Neural cell (in vitro differentiated cells): ENCODE results near the gene NSL1. TPM values are rescaled to one million over a fixed set of nuclear protein-coding genes. Genes with fewer than 3 reads are reported as not detected.

Experiments used
- H2AFZ ChIP-seq: fragments of 200-600, 300-800 bp; sonication (generic), shearing (Covaris generic); 2 replicates; pipeline ENCODE4 v1.6.0; 2014; ENCODE audit warnings: low read depth, mild to moderate bottlenecking, antibody characterized with exemption, low read length, moderate library complexity
- H3F3A ChIP-seq: fragments of 200-600 bp; shearing (Covaris generic); 2 replicates; pipeline ENCODE4 v1.6.1; 2016; ENCODE audit warnings: mild to moderate bottlenecking, moderate library complexity, mixed read lengths, antibody characterized with exemption, low read length; ENCODE audit not compliant: insufficient read depth, poor library complexity, severe bottlenecking
- H3K27ac ChIP-seq: fragments of 200-600, 300-800 bp; sonication (generic), shearing (Covaris generic); 2 replicates; pipeline ENCODE4 v1.5.1; 2014; ENCODE audit warnings: mild to moderate bottlenecking, low read length, moderate library complexity
- H3K27me3 ChIP-seq: fragments of 300-800, 200-600 bp; sonication (generic), shearing (Covaris generic); 2 replicates; pipeline ENCODE4 v1.6.0; 2014; ENCODE audit warnings: mild to moderate bottlenecking, low read depth, low read length, moderate library complexity; ENCODE audit not compliant: insufficient read depth
- H3K36me3 ChIP-seq: fragments of 300-800, 200-600 bp; sonication (generic), shearing (Covaris generic); 2 replicates; pipeline ENCODE4 v1.5.1; 2014; ENCODE audit warnings: mild to moderate bottlenecking, antibody characterized with exemption, low read length, moderate library complexity; ENCODE audit not compliant: insufficient read depth
- H3K4me2 ChIP-seq: fragments of 300-800, 200-600 bp; sonication (generic), shearing (Covaris generic); 2 replicates; pipeline ENCODE4 v1.6.0; 2014; ENCODE audit warnings: mild to moderate bottlenecking, low read length
- H3K4me3 ChIP-seq: fragments of 300-800, 200-600 bp; sonication (generic), shearing (Covaris generic); 2 replicates; pipeline ENCODE4 v1.5.1; 2014; ENCODE audit warnings: mild to moderate bottlenecking, low read length, moderate library complexity
- H3K79me2 ChIP-seq: fragments of 200-600 bp; shearing (Covaris generic); replicated peaks from 2 replicates; pipeline ENCODE4 v1.6.0; 2014; ENCODE audit warnings: mild to moderate bottlenecking, low read length, moderate library complexity; ENCODE audit not compliant: insufficient read depth
- H3K9ac ChIP-seq: fragments of 300-800, 200-600 bp; sonication (generic), shearing (Covaris generic); 2 replicates; pipeline ENCODE4 v1.6.1; 2016; ENCODE audit warnings: mild to moderate bottlenecking, low read length, mixed read lengths
- H3K9me2 ChIP-seq: fragments of 200-600 bp; shearing (Covaris generic); 2 replicates; pipeline ENCODE4 v1.6.1; 2016; ENCODE audit warnings: mild to moderate bottlenecking, low read length, mixed read lengths; ENCODE audit not compliant: insufficient read depth
- H3K9me3 ChIP-seq: fragments of 200-600, 300-800 bp; sonication (generic), shearing (Covaris generic); 2 replicates; pipeline ENCODE4 v1.6.1; 2016; ENCODE audit warnings: mild to moderate bottlenecking, mixed run types, low read length, moderate library complexity, mixed read lengths
- H4K20me1 ChIP-seq: fragments of 200-600 bp; shearing (Covaris generic); 2 replicates; pipeline ENCODE4 v1.6.1; 2016; ENCODE audit warnings: mild to moderate bottlenecking, mixed run types; ENCODE audit not compliant: insufficient read depth
- CTCF ChIP-seq: fragments of 450-650 bp; IDR thresholded peaks from 2 replicates; pipeline ENCODE4 v1.5.1; 2014; ENCODE audit warnings: antibody characterized with exemption, mild to moderate bottlenecking, moderate library complexity; ENCODE audit not compliant: poor library complexity, severe bottlenecking
- EP300 ChIP-seq: fragments of 450-650 bp; conservative IDR thresholded peaks from 2 replicates; pipeline ENCODE4 v1.6.1; 2014; ENCODE audit warnings: antibody characterized with exemption, mild to moderate bottlenecking, moderate library complexity; ENCODE audit not compliant: poor library complexity, severe bottlenecking
- EZH2 ChIP-seq: fragments of 200-600, 300-800 bp; shearing (Covaris generic), sonication (generic); IDR thresholded peaks from 2 replicates; pipeline ENCODE4 v1.6.1; 2014; ENCODE audit warnings: antibody characterized with exemption, low read length, borderline replicate concordance, mild to moderate bottlenecking; ENCODE audit not compliant: insufficient read depth, poor library complexity, severe bottlenecking
- MXI1 ChIP-seq: fragments of 450-650 bp; conservative IDR thresholded peaks from 2 replicates; pipeline ENCODE4 v1.6.1; 2014; ENCODE audit warnings: antibody characterized with exemption, mild to moderate bottlenecking; ENCODE audit not compliant: poor library complexity, severe bottlenecking
- POLR2AphosphoS5 ChIP-seq: IDR thresholded peaks from 2 replicates; pipeline ENCODE4 v1.6.1; 2012
- RAD21 ChIP-seq: fragments of 450-650 bp; conservative IDR thresholded peaks from 2 replicates; pipeline ENCODE4 v1.6.1; 2014; ENCODE audit warnings: antibody characterized with exemption, mild to moderate bottlenecking, moderate library complexity
- REST ChIP-seq: IDR thresholded peaks from 2 replicates; pipeline ENCODE4 v1.6.1; 2012; ENCODE audit warnings: borderline replicate concordance
- SMC3 ChIP-seq: fragments of 450-650 bp; conservative IDR thresholded peaks from 2 replicates; pipeline ENCODE4 v1.6.1; 2014; ENCODE audit warnings: antibody characterized with exemption, mild to moderate bottlenecking, moderate library complexity; ENCODE audit not compliant: poor library complexity
- TAF1 ChIP-seq: IDR thresholded peaks from 2 replicates; pipeline ENCODE4 v1.6.1; 2012; ENCODE audit warnings: low read depth
- polyA plus RNA-seq: library from polyadenylated mRNA; depleted of rRNA; stranded (reverse); fragments of >200 nt; gene quantifications from 2 replicates; pipeline ENCODE4 v1.2.3, GENCODE V29; 2014

NSL1 gene
- polyA plus RNA-seq, 1 donor from 2014 or later = 40.4 TPM

GRCh38 chr1:212760126-212760823, 31.3 kb downstream of the NSL1 start:
- TF ChIP-seq REST (no peak), EZH2 (no peak), CTCF (no peak), SMC3 (no peak), POLR2AphosphoS5 (no peak), MXI1 (no peak), RAD21 (no peak), EP300 (no peak), TAF1 (no peak)
- Histone ChIP-seq H3K36me3 (no peaks in the 10 kb centered on the region), H3K4me3 (no peak overlapping the region), H3K27ac (no peak overlapping the region), H3K9me2 (no peaks in the 10 kb centered on the region), H3K27me3 (no peaks in the 10 kb centered on the region), H3K79me2 (peaks cover 5% of the 10 kb centered on the region), H4K20me1 (no peaks in the 10 kb centered on the region), H3K9ac (no peak overlapping the region), H3K4me2 (no peak overlapping the region), H3F3A (no peaks in the 10 kb centered on the region), H2AFZ (no peak overlapping the region), H3K9me3 (no peaks in the 10 kb centered on the region)

GRCh38 chr1:212759683-212760082, 31.9 kb downstream of the NSL1 start:
- Histone ChIP-seq H3F3A (no peaks in the 10 kb centered on the region), H4K20me1 (no peaks in the 10 kb centered on the region), H3K9me3 (no peaks in the 10 kb centered on the region), H3K27ac (no peak overlapping the region), H3K9ac (no peak overlapping the region), H3K4me2 (no peak overlapping the region), H3K36me3 (no peaks in the 10 kb centered on the region), H3K4me3 (no peak overlapping the region), H3K27me3 (no peaks in the 10 kb centered on the region), H3K9me2 (no peaks in the 10 kb centered on the region), H2AFZ (no peak overlapping the region), H3K79me2 (peaks cover 5% of the 10 kb centered on the region)
- TF ChIP-seq RAD21 (no peak), EP300 (no peak), SMC3 (no peak), POLR2AphosphoS5 (no peak), TAF1 (no peak), CTCF (no peak), REST (no peak), MXI1 (no peak), EZH2 (no peak)
